GM19463 (cell line): ENCODE measurements around the gene MON1A.
A peak's percentile ranks its signal among the peaks of the same experiment; 100 is the strongest.
"Not testable (repeated sequence)": the region's sequence is repeated elsewhere in the genome, so short reads cannot be mapped to it uniquely, and the experiment has no call there.

Experiments
- ATAC-seq: cut with Tn5 transposase; IDR thresholded peaks from one replicate; pipeline ENCODE4 v1.9.1; 2021; ENCODE audit warnings: mild to moderate bottlenecking, moderate library complexity; ENCODE audit not compliant: unreplicated experiment

Gene MON1A

GRCh38 chr3:49917806-49918590 is 11.6 kb downstream of the MON1A start:
- ATAC-seq = not testable (repeated sequence)

DNA sequence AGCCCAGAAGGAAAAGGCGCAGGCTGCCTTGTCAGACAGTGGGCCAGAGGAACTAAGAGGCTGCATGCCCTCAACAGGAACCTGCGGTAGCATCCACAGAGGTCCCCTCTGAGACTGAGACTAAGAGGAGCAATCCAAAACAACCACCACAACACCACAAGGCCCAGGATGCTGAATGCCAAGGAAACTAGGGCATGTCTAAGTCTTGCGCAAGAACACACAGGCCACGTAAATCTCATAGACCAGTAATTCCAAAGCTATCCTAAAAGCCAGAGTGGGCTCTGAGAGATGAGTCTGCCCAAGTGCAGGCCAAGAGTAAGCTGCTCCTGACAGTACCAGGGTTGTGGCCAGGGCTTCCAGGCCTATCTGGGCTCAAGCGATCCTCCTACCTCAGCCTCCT is 12.9 kb downstream of the MON1A start:
- no peak for ATAC-seq

DNA sequence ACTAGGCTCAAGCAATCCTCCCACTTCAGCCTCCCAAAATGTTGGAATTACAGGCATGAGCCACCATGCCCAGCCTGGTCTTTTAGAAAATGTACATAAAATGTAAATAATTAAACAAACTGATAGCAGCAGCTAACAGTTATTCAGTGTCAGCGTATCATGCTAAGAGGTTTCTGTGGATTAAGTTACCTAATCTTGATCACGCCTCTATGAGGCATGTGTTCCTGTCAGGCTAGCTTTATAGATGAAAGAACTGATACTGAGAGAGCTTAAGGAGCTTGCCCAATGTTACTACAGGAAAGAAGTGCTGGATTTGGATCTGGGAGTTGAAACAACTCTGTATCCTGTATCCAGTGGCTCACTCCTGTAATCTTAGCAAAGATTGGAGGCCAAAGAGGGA is 14.7 kb downstream of the MON1A start:
- no peak for ATAC-seq

- ATAC-seq = no peak
Measured at GRCh38 chr3:49912881-49913281, 16.7 kb downstream of the MON1A start.

DNA sequence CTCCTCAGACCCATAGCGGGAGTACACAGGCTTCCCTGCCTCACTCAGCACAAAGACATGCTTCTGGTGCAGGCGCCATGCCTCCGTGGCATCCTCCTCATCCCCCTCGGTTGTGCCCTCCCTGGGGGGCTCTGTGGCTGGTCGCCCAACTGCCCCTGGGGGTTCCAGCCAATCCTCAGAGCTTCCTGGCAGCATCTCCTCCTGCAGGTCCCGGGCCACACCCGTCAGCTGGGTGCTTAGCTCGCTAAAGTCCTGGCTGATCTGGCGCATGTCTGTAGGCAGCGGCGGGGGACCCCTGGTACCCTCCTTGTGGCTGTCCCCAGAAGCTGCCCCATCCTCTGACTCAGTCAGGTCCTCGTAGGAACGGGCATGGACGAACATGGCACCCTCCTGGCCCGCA is 18.0 kb downstream of the MON1A start:
- ATAC-seq = no peak

DNA sequence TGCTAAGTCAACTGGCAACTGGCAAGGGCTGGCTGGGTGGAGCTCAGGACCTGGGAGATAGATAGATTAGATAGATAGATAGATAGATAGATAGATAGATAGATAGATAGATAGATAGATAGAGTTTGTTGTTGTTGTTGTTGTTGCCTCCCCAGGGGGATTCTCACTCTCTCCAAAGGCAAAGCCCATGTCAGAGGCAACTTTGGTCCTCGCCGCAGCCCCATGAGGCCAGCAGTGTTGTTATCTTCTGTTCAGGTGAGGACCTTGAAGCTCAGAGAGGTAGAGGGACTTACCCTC is 18.5 kb downstream of the MON1A start:
- ATAC-seq = no peak

DNA sequence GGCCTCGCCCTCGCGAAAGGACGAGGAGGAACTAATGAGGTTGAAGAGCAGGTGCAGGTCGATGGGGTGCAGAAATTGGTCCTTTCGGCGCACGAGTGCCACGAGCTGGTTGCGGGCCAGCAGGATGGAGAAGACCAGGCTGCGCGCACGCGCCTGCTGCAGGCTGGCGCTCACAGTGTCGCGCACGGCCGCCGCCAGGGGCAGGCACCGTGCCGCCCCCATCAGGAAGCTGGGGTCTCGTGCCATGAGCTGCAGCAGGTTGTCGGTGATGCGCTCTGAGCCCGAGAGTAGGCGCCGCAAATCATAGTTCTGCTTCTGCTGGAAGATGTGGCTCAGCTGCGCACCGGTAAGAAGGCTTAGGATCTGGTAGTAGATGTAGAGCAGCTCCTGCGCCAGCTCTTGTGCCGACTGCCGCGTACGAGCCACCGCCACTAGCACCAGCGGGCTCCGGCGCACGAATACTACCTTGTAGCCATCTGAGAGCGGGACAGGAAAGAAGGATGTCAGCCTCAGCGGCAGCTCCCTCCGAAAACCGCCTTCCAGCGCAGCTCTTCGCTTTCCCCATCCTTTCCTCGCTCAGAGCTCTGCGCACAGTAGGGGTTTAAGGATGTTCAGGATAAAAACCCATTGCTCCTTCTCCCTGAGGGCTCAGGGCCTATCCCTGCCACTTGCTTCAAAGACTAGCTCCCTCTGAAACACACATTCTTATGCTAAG is 19.0 kb downstream of the MON1A start:
- no peak for ATAC-seq

GRCh38 chr3:49908373-49909199 is 21.0 kb downstream of the MON1A start:
- no peak for ATAC-seq

GRCh38 chr3:49906073-49906743 is 23.4 kb downstream of the MON1A start:
- no peak for ATAC-seq

- not testable (repeated sequence) for ATAC-seq
Measured at GRCh38 chr3:49904448-49904847, 25.2 kb downstream of the MON1A start.

- peak; percentile 79 for ATAC-seq
Measured at GRCh38 chr3:49903451-49904424, 25.9 kb downstream of the MON1A start, which contains the start of gene MST1R. Gene MST1R, minus strand, starts transcription at chr3:49903873. Its CDS starts 264 bp downstream, at chr3:49903609.

GRCh38 chr3:49902511-49903345 is 26.9 kb downstream of the MON1A start:
- no peak for ATAC-seq

- no peak for ATAC-seq
Measured at GRCh38 chr3:49901366-49902339, 28.0 kb downstream of the MON1A start.

- ATAC-seq = no peak
Measured at GRCh38 chr3:49900491-49901153, 29.0 kb downstream of the MON1A start.

DNA sequence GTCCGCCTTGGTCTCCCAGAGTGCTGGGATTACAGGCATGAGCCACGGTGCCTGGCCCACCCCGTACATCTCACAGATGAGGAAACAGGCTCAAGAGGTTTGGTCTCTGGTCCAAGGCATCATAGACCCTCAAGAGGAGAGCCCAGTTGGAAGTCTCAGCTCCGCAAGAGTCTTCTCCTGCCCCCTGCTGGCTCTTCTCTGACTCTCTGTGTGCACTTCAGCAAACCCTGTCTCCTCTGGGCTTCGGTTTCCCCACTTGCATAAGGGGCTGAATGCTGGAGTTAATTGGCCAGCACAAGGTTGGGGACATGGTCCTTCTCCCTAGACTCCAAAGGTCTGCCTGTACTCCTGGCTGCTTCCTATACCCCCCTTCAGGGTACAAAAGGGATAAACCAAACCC is 29.8 kb downstream of the MON1A start:
- ATAC-seq = no peak

DNA sequence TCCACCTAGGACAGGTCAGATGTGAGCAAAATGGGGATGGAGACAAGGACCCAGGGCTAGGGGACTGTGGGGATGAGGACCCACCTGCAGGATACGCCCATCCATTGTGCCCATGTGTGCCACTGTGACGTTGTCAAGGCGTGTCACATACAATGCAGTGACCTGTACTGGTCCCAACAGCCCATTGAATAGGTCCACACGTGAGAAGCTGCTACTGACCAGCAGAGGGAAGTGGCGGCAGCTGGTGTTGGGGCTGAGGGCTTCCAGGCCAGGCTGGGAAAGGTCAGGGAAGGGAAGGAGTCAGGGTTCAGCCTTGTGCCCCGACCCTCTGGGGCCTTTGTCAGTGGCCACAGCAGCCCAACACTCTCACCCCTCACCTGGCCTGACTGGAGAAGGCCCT is 30.6 kb downstream of the MON1A start:
- ATAC-seq = no peak

DNA sequence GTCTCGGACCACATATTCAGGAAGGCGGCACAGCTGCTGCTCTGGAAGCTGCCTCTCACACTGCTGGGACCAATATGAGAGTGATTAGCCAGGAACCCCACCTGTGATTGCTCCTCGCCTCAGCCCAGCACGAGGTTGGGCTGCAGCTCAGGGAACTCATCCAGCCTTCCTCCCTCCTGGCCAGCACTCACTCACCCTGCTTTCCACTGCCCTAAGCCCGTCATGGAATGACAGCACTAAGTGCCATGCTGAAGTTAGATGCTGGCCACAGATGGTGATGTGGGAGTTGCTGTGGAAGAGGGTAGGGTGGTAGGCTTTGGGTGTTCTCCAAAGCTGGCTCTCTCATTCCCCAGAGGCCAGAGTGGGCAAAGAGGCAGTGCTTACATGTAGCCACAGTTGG is 33.3 kb downstream of the MON1A start:
- ATAC-seq = no peak
